ENCODE results near the gene TLCD2. TPM values are rescaled to one million over a fixed set of nuclear protein-coding genes. Genes with fewer than 3 reads are reported as not detected.
A peak's percentile ranks its signal among the peaks of the same experiment; 100 is the strongest.

TLCD2 gene
- total and polyA plus RNA-seq, 9 of the 15 experiments (the other 6 are each of a cell fraction or from before 2014, with no cell fraction given): 0.10 to 0.89 (median 0.58) TPM

DNA sequence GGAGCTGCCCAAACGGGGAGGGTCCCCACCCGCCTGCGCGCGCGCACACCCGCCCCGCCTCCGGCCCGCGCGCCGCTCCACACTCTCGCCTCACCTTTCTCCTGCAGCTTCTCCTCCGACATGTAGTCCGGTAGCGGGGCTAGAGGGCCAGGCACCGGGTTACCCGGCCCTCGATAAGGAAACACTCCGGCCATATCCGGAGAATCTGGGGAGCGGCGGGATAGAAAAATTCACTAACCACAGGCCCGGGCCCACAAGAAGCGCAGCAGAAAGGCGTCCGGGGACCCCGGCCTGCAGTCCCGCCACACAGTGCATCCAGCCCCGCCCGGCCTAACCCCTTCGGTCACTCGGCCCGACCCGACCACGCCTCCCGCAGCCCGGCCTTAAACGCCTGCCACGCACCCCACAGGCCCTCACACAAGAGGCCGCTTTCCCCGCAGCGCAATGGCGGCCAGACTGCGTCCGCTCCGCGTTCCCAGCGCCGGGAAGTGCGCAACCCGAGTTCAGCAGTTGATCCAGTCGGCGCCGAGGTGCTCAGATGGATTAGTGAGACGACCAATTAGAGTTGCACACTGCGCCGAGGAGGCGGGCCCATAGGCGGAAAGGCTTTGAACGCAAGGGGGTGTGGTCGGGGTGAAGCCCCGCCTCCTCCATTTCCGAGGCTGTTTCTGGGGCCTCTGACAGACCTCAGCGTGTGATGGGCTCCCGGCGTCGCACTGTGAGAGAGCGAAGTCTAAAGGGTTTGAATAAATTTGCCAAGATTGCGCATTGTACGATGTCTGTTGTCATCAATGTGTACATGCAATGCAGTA is 25.6 kb downstream of the TLCD2 start, which contains the start of gene PRPF8 (continued):
- TF ChIP-seq CTBP1 (IDR thresholded peaks at IDR 0.05; ENCODE audit: borderline replicate concordance) (peak; percentile 31; the same call in 1 of the 2 replicates), MIER1 (IDR thresholded peaks at IDR 0.05; ENCODE audit: low read depth) (no peak), CHD2 (IDR thresholded peaks at IDR 0.05; ENCODE audit: low read depth, low read length) (peak; percentile 37; the same call in 1 of the 2 replicates), C11orf30 (IDR thresholded peaks at IDR 0.05; ENCODE audit: low read depth) (peak; percentile 51), CHD4 (IDR thresholded peaks at IDR 0.05; ENCODE audit: insufficient read depth, insufficient replicate concordance, low read depth, low read length, poor library complexity, severe bottlenecking) (no peak)

DNA sequence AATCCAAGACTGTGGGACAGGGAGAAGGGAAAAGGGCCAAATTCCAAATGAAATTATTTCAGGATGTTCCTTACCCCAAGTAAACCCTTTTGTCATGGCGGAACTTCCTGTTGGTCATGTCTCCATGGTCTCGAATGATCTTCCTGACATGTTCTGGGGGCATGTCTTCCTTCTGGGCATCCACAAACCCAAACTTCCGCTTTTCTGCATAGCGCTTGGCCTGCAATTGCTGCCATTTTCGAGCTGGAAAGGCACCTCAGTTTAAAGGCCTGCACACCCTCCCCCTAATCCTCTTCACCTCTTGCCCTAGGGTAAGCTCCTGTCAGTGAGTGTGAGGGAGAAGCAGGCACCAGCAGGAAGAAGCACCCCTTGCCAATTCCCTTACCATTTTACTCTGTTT is 26.7 kb downstream of the TLCD2 start:
- Histone ChIP-seq H3K9ac (ENCODE audit: insufficient read depth in 1 of 2, low read depth in 2 of 2, low read length in 2 of 2) (peak overlapping the region; percentile 86 to 94; a peak in 3 of 4 replicates), H3K9me1 (ENCODE audit: control insufficient read depth, insufficient read depth, low read length) (peaks cover 4% of the 10 kb centered on the region), H3K4me2 (ENCODE audit: insufficient read depth, low read length) (peak overlapping the region; percentile 87), H3K27ac (ENCODE audit: extremely low read depth, low read depth, low read length) (peak overlapping the region; percentile 84; the same call in 1 of the 3 replicates), H3K36me3 (ENCODE audit: control insufficient read depth, insufficient read depth, low read length) (peaks cover 52% of the 10 kb centered on the region), H3K9me3 (replicated peaks; ENCODE audit: control insufficient read depth, insufficient read depth, low read depth, low read length) (no peaks in the 10 kb centered on the region), H3K4me1 (replicated peaks in 1 of 2; ENCODE audit: control insufficient read depth in 2 of 2, insufficient read depth in 2 of 2, low read length in 2 of 2) (peaks cover 6 to 11% of the 10 kb centered on the region in 2 experiments; a peak in 4 of 5 replicates), H3K27me3 (ENCODE audit: control insufficient read depth in 2 of 2, insufficient read depth in 2 of 2, low read length in 2 of 2) (no peaks in the 10 kb centered on the region), H3K4me3 (peak overlapping the region; percentile 94), H3K79me2 (ENCODE audit: control insufficient read depth, insufficient read depth, low read length) (peaks cover 46% of the 10 kb centered on the region), H4K20me1 (replicated peaks; ENCODE audit: control insufficient read depth, insufficient read depth, low read length) (peaks cover 13% of the 10 kb centered on the region; the same call in 1 of the 2 replicates), H2AFZ (ENCODE audit: low read depth, low read length) (no peak overlapping the region)
- CTCF ChIA-PET (ENCODE audit: low intra/inter-chr PET ratio): no interaction called here
- in situ Hi-C loops (cut with MboI) (no loop called here), intact Hi-C loops (cut with micrococcal nuclease) (loop anchor here (5.0 kb wide), 1 partner anchor 34 kb away; no protein-coding TSS in a partner anchor)
- FAIRE-seq: no peak
- POLR2A ChIA-PET: interaction anchor here (0.6 to 1.3 kb wide), 7 partner anchors 7 to 717 kb away, joined by 3 to 9 read pairs (median 3); partner anchors contain the start of gene MNT
- 42% methylated on average over 5 of the region's 5 CpGs for WGBS (ENCODE audit: insufficient coverage, low coverage, missing lambda C conversion rate)
- BruUV-seq (replicated peaks): no TSS peak
- no peak for DNase-seq (ENCODE audit: extremely low read depth in 1 of 4, low spot score in 3 of 4)
- ATAC-seq: no peak
- TF ChIP-seq FOXM1 (IDR thresholded peaks at IDR 0.05; ENCODE audit: low read depth) (no peak), FOXM1 (CRISPR knock-in tag; IDR thresholded peaks at IDR 0.05; ENCODE audit: low read depth) (no peak), RAD21 (CRISPR knock-in tag; conservative IDR thresholded peaks at IDR 0.05 in 1 of 2, IDR thresholded peaks at IDR 0.05 in 1 of 2) (no peak), SRSF1 (IDR thresholded peaks at IDR 0.05; ENCODE audit: low read depth, low read length) (no peak), SAP30 (IDR thresholded peaks at IDR 0.05; ENCODE audit: borderline replicate concordance, insufficient read depth, low read depth, low read length, poor library complexity, severe bottlenecking) (no peak), PHF20 (IDR thresholded peaks at IDR 0.05; ENCODE audit: partially characterized antibody) (no peak), BRD9 (IDR thresholded peaks at IDR 0.05; ENCODE audit: low read depth, partially characterized antibody) (no peak), SRSF3 (IDR thresholded peaks at IDR 0.05; ENCODE audit: insufficient read depth, low read length) (no peak), RBM17 (IDR thresholded peaks at IDR 0.05; ENCODE audit: borderline replicate concordance, low read depth, low read length) (no peak)
- TF ChIP-seq, protein P1, sequence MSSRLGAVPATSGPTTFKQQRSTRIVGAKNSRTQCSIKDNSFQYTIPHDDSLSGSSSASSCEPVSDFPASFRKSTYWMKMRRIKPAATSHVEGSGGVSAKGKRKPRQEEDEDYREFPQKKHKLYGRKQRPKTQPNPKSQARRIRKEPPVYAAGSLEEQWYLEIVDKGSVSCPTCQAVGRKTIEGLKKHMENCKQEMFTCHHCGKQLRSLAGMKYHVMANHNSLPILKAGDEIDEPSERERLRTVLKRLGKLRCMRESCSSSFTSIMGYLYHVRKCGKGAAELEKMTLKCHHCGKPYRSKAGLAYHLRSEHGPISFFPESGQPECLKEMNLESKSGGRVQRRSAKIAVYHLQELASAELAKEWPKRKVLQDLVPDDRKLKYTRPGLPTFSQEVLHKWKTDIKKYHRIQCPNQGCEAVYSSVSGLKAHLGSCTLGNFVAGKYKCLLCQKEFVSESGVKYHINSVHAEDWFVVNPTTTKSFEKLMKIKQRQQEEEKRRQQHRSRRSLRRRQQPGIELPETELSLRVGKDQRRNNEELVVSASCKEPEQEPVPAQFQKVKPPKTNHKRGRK (tag; IDR thresholded peaks at IDR 0.05): no peak
- TF ChIP-seq, protein P2, sequence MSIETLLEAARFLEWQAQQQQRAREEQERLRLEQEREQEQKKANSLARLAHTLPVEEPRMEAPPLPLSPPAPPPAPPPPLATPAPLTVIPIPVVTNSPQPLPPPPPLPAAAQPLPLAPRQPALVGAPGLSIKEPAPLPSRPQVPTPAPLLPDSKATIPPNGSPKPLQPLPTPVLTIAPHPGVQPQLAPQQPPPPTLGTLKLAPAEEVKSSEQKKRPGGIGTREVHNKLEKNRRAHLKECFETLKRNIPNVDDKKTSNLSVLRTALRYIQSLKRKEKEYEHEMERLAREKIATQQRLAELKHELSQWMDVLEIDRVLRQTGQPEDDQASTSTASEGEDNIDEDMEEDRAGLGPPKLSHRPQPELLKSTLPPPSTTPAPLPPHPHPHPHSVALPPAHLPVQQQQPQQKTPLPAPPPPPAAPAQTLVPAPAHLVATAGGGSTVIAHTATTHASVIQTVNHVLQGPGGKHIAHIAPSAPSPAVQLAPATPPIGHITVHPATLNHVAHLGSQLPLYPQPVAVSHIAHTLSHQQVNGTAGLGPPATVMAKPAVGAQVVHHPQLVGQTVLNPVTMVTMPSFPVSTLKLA (conservative IDR thresholded peaks at IDR 0.05): no peak
